Neutrophil (primary cell): ENCODE measurements around the gene RNGTT.

ENCODE experiments used
- H3K27ac ChIP-seq: fragments of 200-600 bp; sonication (generic); 2 replicates; pipeline ENCODE4 v1.5.1; 2016; ENCODE audit warnings: mild to moderate bottlenecking, moderate library complexity
- H3K27me3 ChIP-seq: fragments of 200-600 bp; sonication (generic); 2 replicates; pipeline ENCODE4 v1.6.0; 2016; ENCODE audit warnings: mild to moderate bottlenecking
- H3K36me3 ChIP-seq: fragments of 200-600 bp; sonication (generic); 2 replicates; pipeline ENCODE4 v1.5.1; 2017
- H3K4me1 ChIP-seq, 2 experiments: fragments of 200-600 bp in 1 of 2; sonication (generic) in 1 of 2; 1 replicate in 1 of 2; 2 replicates in 1 of 2; pipeline versions ENCODE4 v1.5.1 to v1.6.1; 2013 to 2016; ENCODE audit warnings: low read depth in 1 of 2, low read length in 1 of 2, mild to moderate bottlenecking in 1 of 2, moderate library complexity in 1 of 2; ENCODE audit not compliant: control insufficient read depth in 1 of 2, insufficient read depth in 1 of 2
- H3K4me3 ChIP-seq, 2 experiments: fragments of 200-600 bp in 1 of 2; sonication (generic) in 1 of 2; 1 replicate in 1 of 2; 2 replicates in 1 of 2; pipeline ENCODE4 v1.5.1; 2013 to 2016; ENCODE audit warnings: low read depth in 1 of 2, low read length in 1 of 2, mild to moderate bottlenecking in 1 of 2, moderate library complexity in 1 of 2
- H3K9me3 ChIP-seq: fragments of 200-600 bp; sonication (generic); 2 replicates; pipeline ENCODE4 v1.5.1; 2016
- TF ChIP-seq, protein P1 (sequence below): fragments of 200-600 bp; sonication (generic); IDR thresholded peaks from 2 replicates; pipeline ENCODE4 v1.5.1; 2016; ENCODE audit warnings: antibody characterized with exemption

The RNGTT gene

DNA sequence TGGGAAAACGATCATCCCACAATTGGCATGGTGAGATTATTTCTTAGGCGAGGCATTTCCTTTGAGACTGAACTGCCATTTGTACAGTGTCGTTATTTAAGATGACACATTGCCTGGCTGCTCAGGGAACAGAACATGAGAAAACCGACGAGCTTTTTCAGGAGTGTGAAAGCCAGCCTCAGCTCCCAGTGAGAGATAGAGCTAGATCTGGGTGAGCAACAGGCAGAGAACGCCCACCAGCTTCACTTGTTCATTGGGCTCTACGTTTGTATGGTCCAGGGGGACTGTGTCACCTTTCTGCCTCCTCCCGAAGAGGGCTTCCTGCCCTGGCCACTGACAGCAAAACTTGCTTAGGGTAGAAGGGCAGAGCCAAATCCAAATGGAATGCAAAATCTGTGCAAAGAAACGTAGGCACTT lies 378.1 kb downstream of the RNGTT start:
- TF ChIP-seq, protein P1, sequence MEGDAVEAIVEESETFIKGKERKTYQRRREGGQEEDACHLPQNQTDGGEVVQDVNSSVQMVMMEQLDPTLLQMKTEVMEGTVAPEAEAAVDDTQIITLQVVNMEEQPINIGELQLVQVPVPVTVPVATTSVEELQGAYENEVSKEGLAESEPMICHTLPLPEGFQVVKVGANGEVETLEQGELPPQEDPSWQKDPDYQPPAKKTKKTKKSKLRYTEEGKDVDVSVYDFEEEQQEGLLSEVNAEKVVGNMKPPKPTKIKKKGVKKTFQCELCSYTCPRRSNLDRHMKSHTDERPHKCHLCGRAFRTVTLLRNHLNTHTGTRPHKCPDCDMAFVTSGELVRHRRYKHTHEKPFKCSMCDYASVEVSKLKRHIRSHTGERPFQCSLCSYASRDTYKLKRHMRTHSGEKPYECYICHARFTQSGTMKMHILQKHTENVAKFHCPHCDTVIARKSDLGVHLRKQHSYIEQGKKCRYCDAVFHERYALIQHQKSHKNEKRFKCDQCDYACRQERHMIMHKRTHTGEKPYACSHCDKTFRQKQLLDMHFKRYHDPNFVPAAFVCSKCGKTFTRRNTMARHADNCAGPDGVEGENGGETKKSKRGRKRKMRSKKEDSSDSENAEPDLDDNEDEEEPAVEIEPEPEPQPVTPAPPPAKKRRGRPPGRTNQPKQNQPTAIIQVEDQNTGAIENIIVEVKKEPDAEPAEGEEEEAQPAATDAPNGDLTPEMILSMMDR = no peak
- H3K4me3 ChIP-seq = no peak overlapping the region
- H3K9me3 ChIP-seq = no peaks in the 10 kb centered on the region
- H3K36me3 ChIP-seq = no peaks in the 10 kb centered on the region
- H3K4me1 ChIP-seq = no peaks in the 10 kb centered on the region
- H3K27ac ChIP-seq = no peak overlapping the region
- H3K27me3 ChIP-seq = no peaks in the 10 kb centered on the region

DNA sequence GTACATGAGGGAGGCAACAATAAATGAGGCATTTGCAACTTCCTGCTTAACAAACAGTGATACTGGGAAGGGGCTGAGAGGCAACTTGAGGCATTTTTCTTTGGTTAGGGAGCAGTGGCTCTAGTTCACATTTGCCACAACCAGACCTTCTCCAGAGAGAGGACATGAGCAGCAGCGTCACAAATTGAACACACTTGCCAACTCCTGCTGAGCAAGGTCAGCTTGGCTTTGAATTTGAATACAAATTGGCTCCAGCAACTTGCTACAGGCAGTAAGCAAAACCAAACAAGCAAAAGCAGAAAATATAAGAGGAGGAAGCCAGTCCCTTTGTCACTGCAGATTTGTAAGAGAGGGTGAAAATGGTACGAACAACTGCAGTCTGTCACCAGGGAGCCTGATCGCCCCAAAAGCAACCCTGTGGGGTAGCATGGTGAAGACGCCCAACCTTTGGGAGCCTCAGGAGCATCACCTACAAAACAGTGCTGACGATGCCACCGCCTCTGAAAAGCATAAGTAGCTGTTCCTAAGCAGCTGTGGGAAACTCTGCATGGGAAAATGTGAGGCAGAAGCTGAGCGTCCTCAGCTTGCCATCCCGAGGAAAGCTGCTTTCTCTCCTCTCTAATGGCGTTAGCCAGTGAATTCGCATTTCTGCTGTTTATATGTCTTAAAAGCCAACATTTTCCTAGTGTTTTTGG lies 378.7 kb downstream of the RNGTT start:
- H3K9me3 ChIP-seq = no peaks in the 10 kb centered on the region
- no peaks in the 10 kb centered on the region for H3K4me1 ChIP-seq
- H3K4me3 ChIP-seq = no peak overlapping the region
- H3K27me3 ChIP-seq = no peaks in the 10 kb centered on the region
- H3K27ac ChIP-seq = no peak overlapping the region
- H3K36me3 ChIP-seq = no peaks in the 10 kb centered on the region
- TF ChIP-seq, protein P1 = no peak

DNA sequence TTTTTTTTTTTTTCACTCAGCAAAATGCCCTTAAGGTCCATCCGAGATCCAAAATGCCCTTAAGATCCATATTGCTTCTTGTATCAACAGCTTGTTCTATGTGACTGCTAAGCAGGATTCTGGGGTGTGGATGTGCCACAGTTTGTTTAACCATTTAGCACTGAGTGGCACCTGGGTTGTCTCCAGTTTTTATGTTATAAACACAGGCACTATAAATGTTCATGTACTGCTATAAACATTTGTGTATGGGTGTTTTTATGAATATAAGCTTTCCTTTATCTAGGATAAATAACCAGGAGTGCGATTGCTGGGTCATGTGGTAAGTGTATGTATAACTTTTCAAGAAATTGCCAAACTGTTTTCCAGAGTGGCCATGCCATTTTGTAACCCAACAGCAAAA lies 386.0 kb downstream of the RNGTT start:
- Histone ChIP-seq H3K4me1 (no peaks in the 10 kb centered on the region), H3K36me3 (no peaks in the 10 kb centered on the region), H3K27ac (no peak overlapping the region), H3K9me3 (no peaks in the 10 kb centered on the region), H3K4me3 (no peak overlapping the region), H3K27me3 (no peaks in the 10 kb centered on the region)
- TF ChIP-seq, protein P1 = no peak

DNA sequence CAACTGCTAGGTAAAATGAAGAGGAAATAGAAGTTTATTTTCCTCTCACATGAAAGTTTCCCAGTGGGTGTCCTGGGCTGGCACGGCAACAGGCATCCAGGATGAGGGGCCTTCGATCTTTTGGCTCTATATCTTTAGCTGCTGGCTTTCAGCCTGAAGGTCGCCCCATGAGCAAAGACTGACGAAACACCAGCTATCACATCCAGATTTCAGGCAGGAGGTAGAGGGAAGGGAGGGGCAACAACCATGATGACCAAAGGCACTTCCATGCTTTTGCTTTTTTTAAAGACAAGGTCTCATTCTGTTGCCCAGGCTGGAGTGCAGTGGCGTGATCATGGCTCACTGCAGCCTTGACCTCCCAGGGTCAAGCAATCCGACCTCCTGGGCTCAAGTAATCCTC lies 387.9 kb downstream of the RNGTT start:
- Histone ChIP-seq H3K36me3 (no peaks in the 10 kb centered on the region), H3K9me3 (no peaks in the 10 kb centered on the region), H3K4me3 (no peak overlapping the region), H3K4me1 (no peaks in the 10 kb centered on the region), H3K27ac (no peak overlapping the region), H3K27me3 (no peaks in the 10 kb centered on the region)
- TF ChIP-seq, protein P1 = no peak

DNA sequence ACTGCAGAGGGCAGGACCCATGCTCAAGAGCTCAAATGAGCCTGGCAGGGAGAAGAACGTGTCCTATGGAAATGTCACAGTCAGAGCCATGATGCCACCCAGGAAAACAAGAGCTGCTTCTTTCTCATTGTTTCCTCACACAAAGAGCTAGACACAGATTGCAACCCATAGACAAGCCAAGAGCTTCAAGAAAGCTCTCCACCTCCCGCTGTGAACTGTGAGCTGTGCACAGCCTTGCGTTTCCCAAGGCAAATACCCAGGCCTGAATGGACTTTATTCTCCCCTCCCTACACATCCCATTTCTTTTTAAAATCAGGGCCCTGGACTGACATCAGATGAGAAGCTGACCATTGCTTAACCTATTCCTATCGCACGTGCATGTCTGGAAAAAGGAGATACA lies 388.8 kb downstream of the RNGTT start:
- Histone ChIP-seq H3K27ac (no peak overlapping the region), H3K27me3 (no peaks in the 10 kb centered on the region), H3K36me3 (no peaks in the 10 kb centered on the region), H3K4me3 (no peak overlapping the region), H3K9me3 (no peaks in the 10 kb centered on the region), H3K4me1 (no peaks in the 10 kb centered on the region)
- TF ChIP-seq, protein P1 = no peak
